HEK293 (cell line): Measurements from ENCODE around the gene HOXC10.
A peak's percentile ranks its signal among the peaks of the same experiment; 100 is the strongest.

Source experiments
- GLI4 ChIP-seq: fragments of 450-650 bp; formaldehyde crosslinking; IDR thresholded peaks from 2 replicates; pipeline ENCODE4 v1.5.1; 2016; ENCODE audit warnings: missing biosample characterization, missing genetic modification characterization
- KLF10 ChIP-seq: fragments of 450-650 bp; IDR thresholded peaks from 2 replicates; pipeline ENCODE4 v1.5.1; 2018; ENCODE audit warnings: missing biosample characterization, mild to moderate bottlenecking, missing genetic modification characterization
- MZF1 ChIP-seq: fragments of 450-650 bp; formaldehyde crosslinking; IDR thresholded peaks from 2 replicates; pipeline ENCODE4 v1.5.1; 2017; ENCODE audit warnings: missing biosample characterization, missing genetic modification characterization, borderline replicate concordance
- RBAK ChIP-seq: fragments of 450-650 bp; formaldehyde crosslinking; IDR thresholded peaks from 2 replicates; pipeline ENCODE4 v1.5.1; 2016; ENCODE audit warnings: missing biosample characterization, missing genetic modification characterization
- REPIN1 ChIP-seq: fragments of 450-650 bp; formaldehyde crosslinking; IDR thresholded peaks from 2 replicates; pipeline ENCODE4 v1.5.1; 2017; ENCODE audit warnings: missing biosample characterization, missing genetic modification characterization, low read depth
- SP7 ChIP-seq: fragments of 450-650 bp; formaldehyde crosslinking; IDR thresholded peaks from 2 replicates; pipeline ENCODE4 v1.5.1; 2016; ENCODE audit warnings: missing biosample characterization, missing genetic modification characterization
- WT1 ChIP-seq: fragments of 450-650 bp; formaldehyde crosslinking; IDR thresholded peaks from 2 replicates; pipeline ENCODE4 v1.5.1; 2016; ENCODE audit warnings: missing biosample characterization, missing genetic modification characterization
- YY2 ChIP-seq: fragments of 450-650 bp; formaldehyde crosslinking; IDR thresholded peaks from 2 replicates; pipeline ENCODE4 v1.5.1; 2016; ENCODE audit warnings: missing biosample characterization, missing genetic modification characterization
- ZBTB21 ChIP-seq: fragments of 450-650 bp; formaldehyde crosslinking; IDR thresholded peaks from 2 replicates; pipeline ENCODE4 v1.5.1; 2017; ENCODE audit warnings: missing biosample characterization, missing genetic modification characterization
- ZNF133 ChIP-seq: fragments of 450-650 bp; formaldehyde crosslinking; IDR thresholded peaks from 2 replicates; pipeline ENCODE4 v1.5.1; 2016; ENCODE audit warnings: missing biosample characterization, missing genetic modification characterization
- ZNF175 ChIP-seq: fragments of 450-650 bp; formaldehyde crosslinking; IDR thresholded peaks from 2 replicates; pipeline ENCODE4 v1.5.1; 2016; ENCODE audit warnings: missing biosample characterization, missing genetic modification characterization
- ZNF223 ChIP-seq: fragments of 450-650 bp; formaldehyde crosslinking; IDR thresholded peaks from 2 replicates; pipeline ENCODE4 v1.5.1; 2016; ENCODE audit warnings: missing biosample characterization, missing genetic modification characterization
- ZNF274 ChIP-seq, 2 experiments: fragments of 200-500 bp in 1 of 2; fragments of 450-650 bp in 1 of 2; sonication (Bioruptor generic) in 1 of 2; formaldehyde crosslinking in 1 of 2; IDR thresholded peaks; 2 replicates each; pipeline versions ENCODE4 v1.5.1 to v1.6.1; 2014 to 2016; ENCODE audit warnings: borderline replicate concordance in 1 of 2, inconsistent platforms in 1 of 2, low read length in 1 of 2, missing biosample characterization in 1 of 2, missing genetic modification characterization in 1 of 2
- ZNF366 ChIP-seq: fragments of 450-650 bp; formaldehyde crosslinking; conservative IDR thresholded peaks from 2 replicates; pipeline ENCODE4 v1.5.1; 2016; ENCODE audit warnings: missing biosample characterization, missing genetic modification characterization
- ZNF394 ChIP-seq: fragments of 450-650 bp; formaldehyde crosslinking; IDR thresholded peaks from 2 replicates; pipeline ENCODE4 v1.5.1; 2016; ENCODE audit warnings: missing biosample characterization, missing genetic modification characterization, mild to moderate bottlenecking, moderate library complexity, borderline replicate concordance
- ZNF626 ChIP-seq: fragments of 450-650 bp; sonication (Bioruptor Pico); formaldehyde crosslinking; IDR thresholded peaks from 2 replicates; pipeline ENCODE4 v1.5.1; 2018; ENCODE audit warnings: missing biosample characterization, missing genetic modification characterization, inconsistent platforms
- ZNF658 ChIP-seq: fragments of 450-650 bp; formaldehyde crosslinking; IDR thresholded peaks from 2 replicates; pipeline ENCODE4; 2016; ENCODE audit warnings: missing biosample characterization, missing genetic modification characterization
- ZNF76 ChIP-seq: fragments of 450-650 bp; formaldehyde crosslinking; IDR thresholded peaks from 2 replicates; pipeline ENCODE4; 2016; ENCODE audit warnings: low read depth, missing biosample characterization, missing genetic modification characterization, borderline replicate concordance
- TF ChIP-seq, protein P1 (sequence below): fragments of 450-650 bp; formaldehyde crosslinking; IDR thresholded peaks from 2 replicates; pipeline ENCODE4 v1.5.1; 2016; ENCODE audit warnings: missing biosample characterization, missing genetic modification characterization
- TF ChIP-seq, protein P2 (sequence below): fragments of 450-650 bp; formaldehyde crosslinking; IDR thresholded peaks from 2 replicates; pipeline ENCODE4 v1.5.1; 2016; ENCODE audit warnings: missing biosample characterization, missing genetic modification characterization, low read depth
- TF ChIP-seq, protein P3 (sequence below): fragments of 450-650 bp; formaldehyde crosslinking; IDR thresholded peaks from 2 replicates; pipeline ENCODE4; 2016; ENCODE audit warnings: missing biosample characterization, missing genetic modification characterization
- TF ChIP-seq, protein P4 (sequence below): fragments of 450-650 bp; formaldehyde crosslinking; IDR thresholded peaks from 2 replicates; pipeline ENCODE4 v1.5.1; 2017; ENCODE audit warnings: missing biosample characterization, mild to moderate bottlenecking, missing genetic modification characterization, moderate library complexity
- TF ChIP-seq, protein P5 (sequence below): sonication (generic); formaldehyde crosslinking; IDR thresholded peaks from 2 replicates; pipeline ENCODE4 v1.8.1; 2022; ENCODE audit warnings: mild to moderate bottlenecking, moderate library complexity, missing genetic modification reagents
- TF ChIP-seq, protein P6 (sequence below): fragments of 450-650 bp; formaldehyde crosslinking; IDR thresholded peaks from 2 replicates; pipeline ENCODE4 v1.5.1; 2016; ENCODE audit warnings: missing biosample characterization, missing genetic modification characterization
- TF ChIP-seq, protein P7 (sequence below): fragments of 450-650 bp; formaldehyde crosslinking; IDR thresholded peaks from 2 replicates; pipeline ENCODE4 v1.5.0; 2017; ENCODE audit warnings: missing biosample characterization, missing genetic modification characterization, borderline replicate concordance
- TF ChIP-seq, protein P8 (sequence below): fragments of 450-650 bp; formaldehyde crosslinking; IDR thresholded peaks from 2 replicates; pipeline ENCODE4 v1.5.1; 2017; ENCODE audit warnings: missing biosample characterization, missing genetic modification characterization

Gene HOXC10

DNA sequence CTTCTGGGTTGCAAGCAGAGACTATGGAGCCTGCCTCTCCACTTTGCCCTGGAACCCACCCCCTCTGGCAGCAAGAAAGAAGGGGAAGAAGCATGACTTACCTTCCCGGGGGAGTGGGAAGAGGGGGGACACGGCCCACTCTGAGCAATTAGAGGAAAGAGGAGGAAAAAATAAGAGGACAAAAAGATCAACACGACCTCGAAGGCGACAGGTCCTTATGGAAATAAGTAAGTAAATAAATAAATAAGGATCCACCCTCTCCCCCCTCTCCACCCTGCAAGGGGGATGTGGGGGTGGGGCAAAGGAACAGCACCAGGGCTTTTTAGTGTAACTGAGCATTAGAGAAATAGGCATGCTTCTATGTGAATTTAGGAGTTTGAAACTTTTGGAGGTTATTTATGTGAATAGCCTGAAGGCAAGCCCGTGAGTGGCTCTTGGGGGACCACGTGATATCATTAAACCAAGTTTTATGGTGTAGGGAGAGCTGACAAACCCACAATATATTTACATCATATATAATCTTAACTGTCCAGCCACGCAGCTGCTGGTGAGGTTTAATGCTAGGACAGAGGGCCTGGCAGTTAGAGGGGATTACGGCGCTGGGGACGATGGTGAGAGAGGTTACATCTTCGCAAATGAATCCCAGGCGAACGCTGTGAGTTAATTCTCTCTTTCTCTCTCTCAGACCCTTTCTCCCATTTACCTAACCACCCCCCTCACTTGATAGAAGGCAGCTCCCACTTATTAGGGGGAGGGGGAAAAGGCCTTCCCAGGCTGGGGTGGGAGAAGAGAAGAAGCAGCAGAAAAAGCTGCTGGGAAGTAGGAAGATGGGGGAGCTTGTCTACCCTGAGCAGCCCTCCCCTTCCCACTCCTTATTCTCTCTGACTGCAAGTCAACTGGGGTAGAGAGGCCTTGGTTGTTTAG lies 52.7 kb downstream of the HOXC10 start (continued):
- TF ChIP-seq ZNF394 (tag by site-specific recombination) (peak; percentile 24; the same call in 1 of the 2 replicates), ZNF658 (tag by site-specific recombination) (no peak), MZF1 (peak; percentile 94), WT1 (tag by site-specific recombination) (peak; percentile 96), RBAK (no peak), ZNF133 (tag by site-specific recombination) (no peak), ZNF175 (tag by site-specific recombination) (no peak), ZNF626 (no peak), YY2 (tag by site-specific recombination) (no peak), ZBTB21 (peak; percentile 44; the same call in 1 of the 2 replicates), SP7 (tag by site-specific recombination) (peak; percentile 94), ZNF76 (tag by site-specific recombination) (no peak), ZNF223 (tag by site-specific recombination) (no peak), ZNF274 (IDR thresholded peaks at IDR 0.05; ENCODE audit: low read length) (no peak), ZNF274 (tag by site-specific recombination; IDR thresholded peaks at IDR 0.05; ENCODE audit: borderline replicate concordance) (no peak), ZNF366 (peak; percentile 94), REPIN1 (tag by site-specific recombination) (no peak), KLF10 (peak; percentile 94), GLI4 (tag by site-specific recombination) (no peak)
- TF ChIP-seq, protein P1, sequence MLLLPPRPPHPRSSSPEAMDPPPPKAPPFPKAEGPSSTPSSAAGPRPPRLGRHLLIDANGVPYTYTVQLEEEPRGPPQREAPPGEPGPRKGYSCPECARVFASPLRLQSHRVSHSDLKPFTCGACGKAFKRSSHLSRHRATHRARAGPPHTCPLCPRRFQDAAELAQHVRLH = peak; percentile 85; the same call in 1 of the 2 replicates
- TF ChIP-seq, protein P2, sequence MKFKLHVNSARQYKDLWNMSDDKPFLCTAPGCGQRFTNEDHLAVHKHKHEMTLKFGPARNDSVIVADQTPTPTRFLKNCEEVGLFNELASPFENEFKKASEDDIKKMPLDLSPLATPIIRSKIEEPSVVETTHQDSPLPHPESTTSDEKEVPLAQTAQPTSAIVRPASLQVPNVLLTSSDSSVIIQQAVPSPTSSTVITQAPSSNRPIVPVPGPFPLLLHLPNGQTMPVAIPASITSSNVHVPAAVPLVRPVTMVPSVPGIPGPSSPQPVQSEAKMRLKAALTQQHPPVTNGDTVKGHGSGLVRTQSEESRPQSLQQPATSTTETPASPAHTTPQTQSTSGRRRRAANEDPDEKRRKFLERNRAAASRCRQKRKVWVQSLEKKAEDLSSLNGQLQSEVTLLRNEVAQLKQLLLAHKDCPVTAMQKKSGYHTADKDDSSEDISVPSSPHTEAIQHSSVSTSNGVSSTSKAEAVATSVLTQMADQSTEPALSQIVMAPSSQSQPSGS (tag by site-specific recombination) = peak; percentile 91
- TF ChIP-seq, protein P3, sequence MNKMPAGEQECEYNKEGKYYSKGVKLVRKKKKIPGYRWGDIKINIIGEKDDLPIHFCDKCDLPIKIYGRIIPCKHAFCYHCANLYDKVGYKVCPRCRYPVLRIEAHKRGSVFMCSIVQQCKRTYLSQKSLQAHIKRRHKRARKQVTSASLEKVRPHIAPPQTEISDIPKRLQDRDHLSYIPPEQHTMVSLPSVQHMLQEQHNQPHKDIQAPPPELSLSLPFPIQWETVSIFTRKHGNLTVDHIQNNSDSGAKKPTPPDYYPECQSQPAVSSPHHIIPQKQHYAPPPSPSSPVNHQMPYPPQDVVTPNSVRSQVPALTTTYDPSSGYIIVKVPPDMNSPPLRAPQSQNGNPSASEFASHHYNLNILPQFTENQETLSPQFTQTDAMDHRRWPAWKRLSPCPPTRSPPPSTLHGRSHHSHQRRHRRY (tag by site-specific recombination) = no peak
- TF ChIP-seq, protein P4, sequence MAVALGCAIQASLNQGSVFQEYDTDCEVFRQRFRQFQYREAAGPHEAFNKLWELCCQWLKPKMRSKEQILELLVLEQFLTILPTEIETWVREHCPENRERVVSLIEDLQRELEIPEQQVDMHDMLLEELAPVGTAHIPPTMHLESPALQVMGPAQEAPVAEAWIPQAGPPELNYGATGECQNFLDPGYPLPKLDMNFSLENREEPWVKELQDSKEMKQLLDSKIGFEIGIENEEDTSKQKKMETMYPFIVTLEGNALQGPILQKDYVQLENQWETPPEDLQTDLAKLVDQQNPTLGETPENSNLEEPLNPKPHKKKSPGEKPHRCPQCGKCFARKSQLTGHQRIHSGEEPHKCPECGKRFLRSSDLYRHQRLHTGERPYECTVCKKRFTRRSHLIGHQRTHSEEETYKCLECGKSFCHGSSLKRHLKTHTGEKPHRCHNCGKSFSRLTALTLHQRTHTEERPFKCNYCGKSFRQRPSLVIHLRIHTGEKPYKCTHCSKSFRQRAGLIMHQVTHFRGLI (tag by site-specific recombination) = 0 out of 2 replicates have a peak, but pooled peaks have one; percentile 32
- TF ChIP-seq, protein P5, sequence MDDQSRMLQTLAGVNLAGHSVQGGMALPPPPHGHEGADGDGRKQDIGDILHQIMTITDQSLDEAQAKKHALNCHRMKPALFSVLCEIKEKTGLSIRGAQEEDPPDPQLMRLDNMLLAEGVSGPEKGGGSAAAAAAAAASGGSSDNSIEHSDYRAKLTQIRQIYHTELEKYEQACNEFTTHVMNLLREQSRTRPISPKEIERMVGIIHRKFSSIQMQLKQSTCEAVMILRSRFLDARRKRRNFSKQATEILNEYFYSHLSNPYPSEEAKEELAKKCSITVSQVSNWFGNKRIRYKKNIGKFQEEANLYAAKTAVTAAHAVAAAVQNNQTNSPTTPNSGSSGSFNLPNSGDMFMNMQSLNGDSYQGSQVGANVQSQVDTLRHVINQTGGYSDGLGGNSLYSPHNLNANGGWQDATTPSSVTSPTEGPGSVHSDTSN (CRISPR knock-in tag) = no peak
- TF ChIP-seq, protein P6, sequence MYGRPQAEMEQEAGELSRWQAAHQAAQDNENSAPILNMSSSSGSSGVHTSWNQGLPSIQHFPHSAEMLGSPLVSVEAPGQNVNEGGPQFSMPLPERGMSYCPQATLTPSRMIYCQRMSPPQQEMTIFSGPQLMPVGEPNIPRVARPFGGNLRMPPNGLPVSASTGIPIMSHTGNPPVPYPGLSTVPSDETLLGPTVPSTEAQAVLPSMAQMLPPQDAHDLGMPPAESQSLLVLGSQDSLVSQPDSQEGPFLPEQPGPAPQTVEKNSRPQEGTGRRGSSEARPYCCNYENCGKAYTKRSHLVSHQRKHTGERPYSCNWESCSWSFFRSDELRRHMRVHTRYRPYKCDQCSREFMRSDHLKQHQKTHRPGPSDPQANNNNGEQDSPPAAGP (tag by site-specific recombination) = peak; percentile 79; the same call in 1 of the 2 replicates
- TF ChIP-seq, protein P7, sequence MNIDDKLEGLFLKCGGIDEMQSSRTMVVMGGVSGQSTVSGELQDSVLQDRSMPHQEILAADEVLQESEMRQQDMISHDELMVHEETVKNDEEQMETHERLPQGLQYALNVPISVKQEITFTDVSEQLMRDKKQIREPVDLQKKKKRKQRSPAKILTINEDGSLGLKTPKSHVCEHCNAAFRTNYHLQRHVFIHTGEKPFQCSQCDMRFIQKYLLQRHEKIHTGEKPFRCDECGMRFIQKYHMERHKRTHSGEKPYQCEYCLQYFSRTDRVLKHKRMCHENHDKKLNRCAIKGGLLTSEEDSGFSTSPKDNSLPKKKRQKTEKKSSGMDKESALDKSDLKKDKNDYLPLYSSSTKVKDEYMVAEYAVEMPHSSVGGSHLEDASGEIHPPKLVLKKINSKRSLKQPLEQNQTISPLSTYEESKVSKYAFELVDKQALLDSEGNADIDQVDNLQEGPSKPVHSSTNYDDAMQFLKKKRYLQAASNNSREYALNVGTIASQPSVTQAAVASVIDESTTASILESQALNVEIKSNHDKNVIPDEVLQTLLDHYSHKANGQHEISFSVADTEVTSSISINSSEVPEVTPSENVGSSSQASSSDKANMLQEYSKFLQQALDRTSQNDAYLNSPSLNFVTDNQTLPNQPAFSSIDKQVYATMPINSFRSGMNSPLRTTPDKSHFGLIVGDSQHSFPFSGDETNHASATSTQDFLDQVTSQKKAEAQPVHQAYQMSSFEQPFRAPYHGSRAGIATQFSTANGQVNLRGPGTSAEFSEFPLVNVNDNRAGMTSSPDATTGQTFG = no peak
- TF ChIP-seq, protein P8, sequence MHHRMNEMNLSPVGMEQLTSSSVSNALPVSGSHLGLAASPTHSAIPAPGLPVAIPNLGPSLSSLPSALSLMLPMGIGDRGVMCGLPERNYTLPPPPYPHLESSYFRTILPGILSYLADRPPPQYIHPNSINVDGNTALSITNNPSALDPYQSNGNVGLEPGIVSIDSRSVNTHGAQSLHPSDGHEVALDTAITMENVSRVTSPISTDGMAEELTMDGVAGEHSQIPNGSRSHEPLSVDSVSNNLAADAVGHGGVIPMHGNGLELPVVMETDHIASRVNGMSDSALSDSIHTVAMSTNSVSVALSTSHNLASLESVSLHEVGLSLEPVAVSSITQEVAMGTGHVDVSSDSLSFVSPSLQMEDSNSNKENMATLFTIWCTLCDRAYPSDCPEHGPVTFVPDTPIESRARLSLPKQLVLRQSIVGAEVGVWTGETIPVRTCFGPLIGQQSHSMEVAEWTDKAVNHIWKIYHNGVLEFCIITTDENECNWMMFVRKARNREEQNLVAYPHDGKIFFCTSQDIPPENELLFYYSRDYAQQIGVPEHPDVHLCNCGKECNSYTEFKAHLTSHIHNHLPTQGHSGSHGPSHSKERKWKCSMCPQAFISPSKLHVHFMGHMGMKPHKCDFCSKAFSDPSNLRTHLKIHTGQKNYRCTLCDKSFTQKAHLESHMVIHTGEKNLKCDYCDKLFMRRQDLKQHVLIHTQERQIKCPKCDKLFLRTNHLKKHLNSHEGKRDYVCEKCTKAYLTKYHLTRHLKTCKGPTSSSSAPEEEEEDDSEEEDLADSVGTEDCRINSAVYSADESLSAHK (tag by site-specific recombination) = peak; percentile 88
